NCI-H2196 treated with DMSO at 0.1 percent for 48 hours (cell line): Measurements from ENCODE around the gene KRT1.

Experiments used
- DNase-seq: peaks from one replicate; lab custom pipeline; 2025; ENCODE audit not compliant: unreplicated experiment; lab: John Stamatoyannopoulos, UW

The KRT1 gene

GRCh38 chr12:52643233-52644077 lies 36.8 kb downstream of the KRT1 start:
- no peak for DNase-seq

GRCh38 chr12:52641468-52641867 lies 38.7 kb downstream of the KRT1 start:
- no peak for DNase-seq

- no peak for DNase-seq
Observed at GRCh38 chr12:52637299-52637698, 42.9 kb downstream of the KRT1 start.

- DNase-seq: no peak
Observed at GRCh38 chr12:52636592-52637258, 43.5 kb downstream of the KRT1 start.

DNA sequence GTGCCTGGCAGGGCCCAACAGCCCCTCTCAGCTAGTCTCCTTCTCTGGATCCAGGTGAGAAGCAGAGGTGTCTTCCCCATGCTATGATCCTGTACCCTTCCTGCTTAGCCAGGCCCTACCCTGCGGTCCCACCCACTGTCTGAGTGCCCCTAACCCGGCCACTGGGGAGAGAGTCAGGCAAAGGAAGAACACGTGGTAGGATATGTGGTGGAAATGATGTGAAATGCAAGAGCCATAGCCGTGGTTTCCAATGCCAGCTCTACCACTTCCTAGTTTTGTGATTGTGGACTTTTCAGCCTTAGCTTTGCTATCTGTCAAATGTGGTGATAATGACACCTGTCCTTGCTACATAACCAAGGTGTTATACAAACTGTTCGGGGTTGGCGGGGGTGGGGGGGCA lies 44.0 kb downstream of the KRT1 start:
- no peak for DNase-seq

- DNase-seq: peak; percentile 91
Observed at GRCh38 chr12:52634266-52635056, 45.7 kb downstream of the KRT1 start.

DNA sequence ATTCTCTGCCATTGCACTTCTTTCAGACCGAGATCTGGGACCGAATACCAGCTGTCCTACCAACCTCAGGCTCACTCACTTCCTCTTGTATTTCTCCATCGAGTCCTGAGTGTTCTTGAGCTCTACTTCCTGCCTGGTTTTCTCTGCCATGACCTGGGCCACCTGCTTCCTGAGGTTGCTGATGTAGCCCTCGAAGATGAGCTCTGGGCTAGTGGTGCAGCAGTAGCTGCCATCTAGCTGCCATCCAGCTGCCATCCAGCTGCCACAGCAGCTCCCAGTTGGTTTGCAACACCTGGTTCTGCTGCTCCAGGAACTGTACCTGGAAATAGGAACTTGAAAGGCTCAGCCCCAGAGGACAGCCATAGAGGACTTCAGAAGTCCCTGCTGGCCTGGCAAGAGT lies 46.8 kb downstream of the KRT1 start:
- DNase-seq: peak; percentile 35

- no peak for DNase-seq
Observed at GRCh38 chr12:52632656-52633055, 47.6 kb downstream of the KRT1 start.

GRCh38 chr12:52631676-52632459 lies 48.3 kb downstream of the KRT1 start:
- no peak for DNase-seq

DNA sequence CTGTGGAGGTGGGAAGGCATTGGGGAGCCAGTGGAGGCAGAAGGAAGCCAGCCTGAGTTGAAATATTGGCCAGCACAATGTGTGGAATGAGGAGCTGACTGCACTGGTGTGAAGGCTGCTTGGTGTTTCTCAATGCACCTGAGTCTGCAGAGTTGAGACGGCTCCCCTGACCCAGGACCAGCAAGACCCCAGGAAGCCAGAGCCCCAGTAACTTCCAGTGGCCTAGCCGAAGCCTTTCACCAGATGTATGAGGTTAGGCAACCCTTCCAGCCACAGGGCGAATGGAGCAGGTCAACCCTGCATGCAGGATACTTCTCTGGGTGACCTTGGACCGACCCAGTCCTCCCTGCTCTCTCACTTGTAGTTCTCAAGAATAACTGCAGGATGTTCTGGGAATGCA lies 48.9 kb downstream of the KRT1 start:
- DNase-seq: no peak

- no peak for DNase-seq
Observed at GRCh38 chr12:52630599-52631200, 49.5 kb downstream of the KRT1 start.

DNA sequence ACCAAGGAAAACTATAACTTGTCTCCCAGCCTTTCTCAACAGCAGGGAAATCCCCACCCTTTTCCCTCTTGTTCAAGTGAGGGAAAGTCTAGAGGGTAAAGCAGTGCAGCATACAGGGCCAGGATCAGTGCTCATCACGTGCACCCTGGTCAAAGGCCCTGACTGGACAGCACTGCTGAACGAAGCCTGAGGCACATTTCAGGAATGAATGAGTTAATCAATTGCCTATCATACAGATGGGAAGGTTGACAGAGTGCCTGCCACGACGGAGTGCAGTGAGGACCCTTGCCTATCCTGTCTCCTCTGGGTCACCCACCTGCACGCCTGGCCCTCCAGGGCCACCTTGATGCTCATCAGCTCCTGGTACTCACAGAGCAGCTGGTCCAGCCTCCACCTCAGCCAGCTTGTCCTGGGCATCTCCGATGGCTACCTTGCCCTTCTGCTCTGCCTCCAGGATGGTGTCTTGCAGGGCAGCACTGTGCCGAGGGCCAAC lies 50.2 kb downstream of the KRT1 start:
- DNase-seq: no peak

DNA sequence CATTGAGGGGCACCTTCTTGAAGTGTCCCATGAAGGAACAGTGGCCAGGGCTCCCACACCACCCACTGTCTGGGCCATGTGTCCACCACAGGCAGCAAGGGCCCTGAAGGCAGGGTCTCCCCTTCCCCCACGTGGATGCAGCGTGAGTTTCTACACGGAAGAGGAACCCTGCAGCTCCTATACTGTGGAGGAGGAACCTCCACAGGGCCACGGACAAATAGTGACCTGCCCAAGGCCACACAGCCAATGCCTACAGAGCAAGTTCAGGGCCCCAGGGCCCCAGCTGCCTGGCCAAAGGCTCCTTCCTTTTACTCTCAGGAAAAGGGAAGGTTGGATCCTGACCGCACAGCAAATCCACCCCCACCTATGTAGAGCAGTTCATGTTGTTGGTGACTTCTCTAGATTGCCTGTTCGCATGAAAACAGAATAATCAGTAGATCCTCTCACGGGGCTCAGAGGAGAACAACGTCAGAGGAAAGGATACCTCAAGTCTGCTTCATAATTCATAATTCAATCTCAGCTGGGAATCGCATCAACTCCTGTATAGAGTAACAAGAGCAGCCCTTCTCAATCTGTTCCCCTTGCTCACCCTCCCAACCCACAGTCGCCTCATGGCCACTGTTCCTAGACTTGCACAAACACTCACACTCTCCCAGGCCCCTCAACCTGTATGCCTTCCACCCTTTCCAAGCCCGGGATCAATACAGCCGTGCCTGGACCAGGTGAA lies 50.8 kb downstream of the KRT1 start:
- no peak for DNase-seq

DNA sequence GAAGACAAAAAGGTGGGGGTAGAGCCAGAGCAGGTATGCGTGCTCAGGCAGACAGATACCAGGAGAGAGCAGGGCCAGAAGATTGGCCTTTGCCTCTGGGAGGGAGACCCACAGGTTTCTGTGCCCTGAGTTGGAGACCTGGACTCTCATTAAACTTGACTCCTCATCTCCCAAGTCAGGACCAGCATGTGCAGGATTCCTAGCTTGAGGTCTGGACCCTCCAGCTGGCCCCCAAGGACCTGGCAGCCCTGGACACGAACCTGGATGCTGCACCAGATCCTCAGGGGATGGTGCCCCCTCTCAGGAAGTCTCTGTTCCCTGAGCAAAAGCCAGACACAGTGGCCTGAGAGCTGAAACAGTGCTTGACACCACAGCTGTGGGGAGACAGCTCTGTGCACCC lies 51.4 kb downstream of the KRT1 start:
- DNase-seq: no peak

- no peak for DNase-seq
Observed at GRCh38 chr12:52628111-52628507, 52.1 kb downstream of the KRT1 start.

DNA sequence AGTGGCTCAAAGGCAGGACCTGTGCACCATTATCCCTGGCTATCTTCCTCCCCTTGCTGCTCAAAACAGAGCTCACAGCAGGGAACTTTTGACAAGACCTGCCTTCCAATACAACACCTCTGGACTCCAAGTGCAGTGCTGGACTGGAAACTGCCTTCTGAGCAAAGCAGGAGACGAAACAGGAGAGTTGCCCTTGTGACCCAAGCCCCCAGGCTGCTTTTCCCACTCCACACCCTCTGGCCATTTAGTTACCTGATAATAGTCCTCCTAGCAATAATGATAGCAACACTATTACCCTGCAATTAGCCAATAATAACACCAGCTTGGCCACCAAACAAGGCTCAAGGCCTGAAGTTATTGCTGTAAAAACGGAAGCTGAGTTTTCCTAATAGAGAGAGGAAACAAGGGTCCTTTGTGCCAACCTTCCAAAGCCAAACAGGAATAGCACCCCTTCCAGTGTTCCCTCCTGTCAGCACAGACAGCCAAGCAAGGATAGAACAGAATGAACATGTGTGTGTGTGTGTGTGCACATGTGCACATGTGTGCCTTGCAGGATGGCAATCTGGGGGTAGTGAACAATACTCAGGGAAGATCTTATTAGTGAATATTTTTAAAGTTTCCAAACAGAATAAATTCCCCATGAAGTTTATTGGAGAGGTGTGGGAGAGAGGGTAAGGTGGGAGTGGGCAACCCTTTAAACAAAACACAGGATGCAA lies 52.7 kb downstream of the KRT1 start:
- DNase-seq: no peak
